GM19043 (cell line): Measurements from ENCODE around the gene CIB4.

Source experiments
- ATAC-seq: cut with Tn5 transposase; IDR thresholded peaks from one replicate; pipeline ENCODE4 v1.9.1; 2021; ENCODE audit warnings: low read depth; ENCODE audit not compliant: unreplicated experiment

The CIB4 gene

GRCh38 chr2:26640781-26641564 lies at the start of gene CIB4:
Gene CIB4 (minus strand): TSS chr2:26641366. CDS start chr2:26641314, 52 bp downstream.
- no peak for ATAC-seq

DNA sequence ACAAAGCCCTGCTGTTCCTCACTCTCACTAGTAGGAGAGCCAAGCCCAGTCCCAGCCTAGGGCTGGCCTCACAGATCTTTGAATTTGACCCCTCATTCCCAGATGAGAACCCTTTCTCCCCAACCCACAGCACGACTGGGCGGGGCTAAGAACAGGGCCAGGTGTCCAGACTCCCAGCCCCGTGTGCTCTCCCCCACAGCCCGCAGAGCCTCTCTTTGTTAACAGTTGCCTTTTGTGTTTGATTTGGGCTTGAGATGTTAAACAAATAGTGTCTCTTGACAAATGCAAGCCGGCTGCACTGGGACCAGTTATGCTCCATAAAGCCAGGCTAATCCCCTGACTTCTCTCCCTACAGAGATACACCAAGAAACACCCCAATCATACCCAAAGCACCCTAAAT lies 46.6 kb upstream of the CIB4 start:
- ATAC-seq: no peak

DNA sequence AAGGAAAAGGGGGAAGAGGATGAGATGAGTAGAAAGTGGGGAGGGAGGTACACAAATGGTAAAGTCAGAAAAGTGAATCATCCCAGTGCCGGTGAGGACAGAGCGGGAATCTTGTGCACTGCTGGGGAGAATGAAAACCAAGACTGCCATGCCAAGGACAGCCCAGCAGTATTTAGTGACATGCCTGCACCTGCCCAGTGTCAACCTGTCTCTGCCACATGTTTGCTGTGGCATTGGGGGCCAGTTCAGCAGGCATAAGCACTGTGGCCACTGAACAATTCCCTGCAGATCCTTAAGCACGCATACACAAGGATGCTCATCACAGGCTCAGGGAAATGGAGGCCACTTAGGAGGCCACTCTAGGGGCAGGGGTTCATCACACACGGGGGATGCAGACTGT lies 46.2 kb upstream of the CIB4 start:
- no peak for ATAC-seq

DNA sequence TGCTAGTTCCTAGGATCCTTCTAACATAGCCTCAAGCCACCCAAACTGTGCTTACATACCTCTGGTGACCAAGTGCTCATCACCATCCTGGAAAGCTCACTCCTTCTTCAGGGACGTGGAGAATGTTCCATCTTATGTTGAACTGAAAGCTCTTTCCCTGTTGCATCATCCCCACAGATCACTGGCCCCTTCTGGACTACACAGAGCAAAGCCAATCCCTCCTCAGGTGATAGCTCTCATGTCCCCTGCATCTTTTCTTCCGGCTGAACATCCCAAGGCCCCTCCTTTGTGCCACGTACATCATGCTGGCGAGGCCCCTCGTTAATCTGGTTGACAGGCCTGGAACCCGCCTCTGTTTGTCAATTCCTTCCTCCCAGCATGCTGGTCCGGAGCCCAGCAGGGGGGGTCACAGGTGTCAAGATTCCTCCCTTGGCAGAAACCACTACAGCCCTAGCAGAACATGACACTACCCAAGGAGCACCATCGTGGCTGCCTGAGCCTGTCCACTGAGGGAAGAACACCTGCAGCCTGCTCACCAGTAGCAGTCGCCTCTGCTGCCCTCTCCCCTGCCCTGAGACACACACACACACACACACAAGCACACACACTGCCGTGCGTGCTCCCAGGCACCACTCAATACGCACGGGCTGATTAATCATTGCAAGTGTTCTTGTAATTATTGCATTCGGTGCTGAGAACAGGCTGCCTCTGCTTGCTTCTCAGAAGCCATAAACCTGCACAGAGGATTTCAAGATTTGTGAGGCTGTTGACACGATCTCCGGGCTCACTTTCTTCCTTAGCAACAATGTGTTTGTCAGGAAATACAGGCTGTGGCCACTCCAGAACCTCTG lies 45.0 kb upstream of the CIB4 start:
- no peak for ATAC-seq

GRCh38 chr2:26685341-26685740 lies 44.2 kb upstream of the CIB4 start:
- ATAC-seq: no peak

DNA sequence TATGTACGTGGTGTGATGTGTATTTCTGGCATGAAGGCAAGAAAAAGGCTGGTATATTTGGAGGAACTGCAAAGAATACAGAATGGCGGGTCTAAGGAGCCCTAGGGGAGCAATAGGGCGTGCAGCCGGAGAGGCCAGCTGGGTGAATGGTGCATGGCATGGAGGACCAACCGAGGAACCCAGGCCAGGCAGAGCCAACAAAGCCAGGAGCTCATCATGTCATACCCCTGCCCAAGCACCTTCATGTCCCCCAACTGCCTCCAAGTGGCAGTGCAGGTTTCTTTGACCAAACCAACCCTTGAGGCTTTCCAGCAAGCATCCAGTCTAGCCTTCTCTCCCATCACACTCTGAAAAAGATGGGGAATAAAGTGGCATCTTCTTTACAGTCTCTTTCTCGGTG lies 42.4 kb upstream of the CIB4 start:
- no peak for ATAC-seq

DNA sequence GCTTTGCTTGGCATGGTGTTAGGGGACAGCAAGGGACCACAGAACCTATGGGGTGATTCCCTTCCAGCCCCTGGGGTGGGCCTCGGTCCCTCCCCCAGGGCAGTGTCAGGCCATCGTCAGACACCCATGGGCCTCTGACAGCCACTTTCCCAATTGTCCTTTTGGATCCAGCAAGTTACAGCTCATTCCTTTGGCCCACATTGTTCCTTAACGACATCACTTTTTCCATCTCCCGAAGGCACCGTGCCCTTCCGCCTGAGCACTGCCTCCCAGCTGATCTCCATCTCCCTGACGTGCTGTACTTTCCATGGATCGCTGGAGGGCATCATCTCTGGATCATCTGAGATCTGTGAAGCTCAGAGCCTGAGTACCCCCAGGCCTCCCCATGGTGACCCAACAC lies 41.0 kb upstream of the CIB4 start:
- no peak for ATAC-seq

- no peak for ATAC-seq
Measured at GRCh38 chr2:26681656-26682055, 40.5 kb upstream of the CIB4 start.

GRCh38 chr2:26679867-26680266 lies 38.7 kb upstream of the CIB4 start:
- ATAC-seq: no peak

DNA sequence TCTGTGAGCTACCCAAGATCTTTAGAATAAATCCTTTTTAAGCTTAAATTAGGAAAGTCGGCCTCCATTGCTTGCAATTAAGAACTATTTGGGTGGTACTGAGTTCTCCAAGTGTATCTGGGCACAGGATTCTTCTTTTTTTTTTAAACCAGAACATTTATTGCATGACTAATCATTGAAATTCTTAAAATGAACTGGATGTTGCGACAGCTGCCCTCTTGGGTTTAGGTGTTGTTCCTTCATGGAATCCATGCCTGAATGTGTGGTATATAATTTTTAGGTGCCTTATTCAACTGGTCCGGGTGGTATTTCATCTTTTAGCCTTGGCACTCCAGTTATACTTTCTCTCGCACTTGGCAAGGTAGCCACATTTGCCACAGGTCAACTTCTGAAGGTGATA lies 36.9 kb upstream of the CIB4 start:
- ATAC-seq: no peak

DNA sequence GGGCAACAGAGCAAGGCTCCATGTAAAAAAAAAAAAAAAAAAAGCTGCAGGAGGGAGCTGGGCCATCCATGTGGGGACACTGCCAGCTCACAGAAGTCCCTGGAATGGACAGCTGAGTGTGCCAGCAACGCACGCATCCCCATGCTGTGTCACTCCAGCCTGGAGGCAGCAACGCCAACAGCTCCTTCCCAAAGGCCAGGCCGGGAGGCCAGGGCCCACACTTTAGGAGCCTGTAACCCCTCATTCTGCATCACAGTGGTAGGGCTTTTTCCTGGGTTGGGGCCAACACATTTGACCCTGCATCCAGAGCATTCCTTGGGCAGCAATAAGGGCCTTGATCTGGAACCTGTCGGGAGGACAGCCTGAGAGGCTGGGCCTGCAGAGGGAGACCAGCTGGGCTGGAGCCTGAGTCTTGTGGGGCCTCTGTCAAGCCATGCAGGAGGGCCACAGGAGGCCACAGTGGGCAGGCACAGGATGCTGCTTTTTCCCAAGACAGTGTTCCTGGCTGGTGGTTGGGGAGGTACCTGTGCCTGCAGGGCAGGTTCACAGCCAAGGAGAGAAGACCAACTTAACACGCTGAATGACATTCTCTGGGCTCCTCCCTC lies 34.6 kb upstream of the CIB4 start:
- no peak for ATAC-seq

- ATAC-seq: no peak
Measured at GRCh38 chr2:26674771-26675170, 33.6 kb upstream of the CIB4 start.

- no peak for ATAC-seq
Measured at GRCh38 chr2:26674002-26674751, 33.0 kb upstream of the CIB4 start.

GRCh38 chr2:26672818-26673393 lies 31.7 kb upstream of the CIB4 start:
- ATAC-seq: no peak

DNA sequence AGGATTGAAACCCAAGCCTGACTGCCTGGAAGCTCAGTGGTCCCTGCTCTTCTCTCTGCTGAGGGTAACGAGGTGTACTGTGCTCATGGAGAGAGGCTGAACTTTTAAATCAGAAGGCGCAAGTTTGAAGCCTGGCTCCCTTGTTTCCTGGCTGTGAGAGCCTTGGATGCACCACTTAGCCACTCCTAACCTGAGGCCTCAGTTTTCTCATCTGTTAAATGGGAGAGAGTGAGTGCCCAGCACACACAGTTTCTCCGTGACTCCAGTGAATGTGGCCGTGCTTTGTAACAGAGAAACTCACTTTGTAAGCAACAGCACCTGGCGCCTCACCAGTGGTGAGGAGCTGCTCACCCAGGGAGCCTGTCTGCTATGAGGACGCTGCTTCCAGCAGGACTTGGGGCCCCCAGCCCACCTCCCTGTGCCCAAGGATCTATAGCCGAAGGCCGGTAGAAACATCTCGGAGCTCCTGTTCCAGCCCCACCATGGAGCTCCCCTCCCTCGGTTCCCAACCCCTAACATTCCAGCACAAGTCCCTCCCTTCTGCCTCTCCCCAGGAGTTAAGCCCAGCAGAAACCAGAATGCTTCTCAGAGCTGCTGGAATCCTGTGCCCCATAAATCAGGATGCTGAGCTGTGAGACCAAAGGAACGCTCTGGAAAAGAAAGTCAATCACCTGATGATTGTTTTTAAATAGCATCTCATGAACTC lies 31.1 kb upstream of the CIB4 start:
- no peak for ATAC-seq

GRCh38 chr2:26671691-26672090 lies 30.5 kb upstream of the CIB4 start:
- no peak for ATAC-seq

GRCh38 chr2:26670931-26671460 lies 29.8 kb upstream of the CIB4 start:
- no peak for ATAC-seq

GRCh38 chr2:26670171-26670570 lies 29.0 kb upstream of the CIB4 start:
- no peak for ATAC-seq
